ENCODE data around the gene KRT10. TPM values are rescaled to one million over a fixed set of nuclear protein-coding genes. Genes with fewer than 3 reads are reported as not detected.

The KRT10 gene
- total RNA-seq, 1 donor from 2014 or later = 40.7 TPM

DNA sequence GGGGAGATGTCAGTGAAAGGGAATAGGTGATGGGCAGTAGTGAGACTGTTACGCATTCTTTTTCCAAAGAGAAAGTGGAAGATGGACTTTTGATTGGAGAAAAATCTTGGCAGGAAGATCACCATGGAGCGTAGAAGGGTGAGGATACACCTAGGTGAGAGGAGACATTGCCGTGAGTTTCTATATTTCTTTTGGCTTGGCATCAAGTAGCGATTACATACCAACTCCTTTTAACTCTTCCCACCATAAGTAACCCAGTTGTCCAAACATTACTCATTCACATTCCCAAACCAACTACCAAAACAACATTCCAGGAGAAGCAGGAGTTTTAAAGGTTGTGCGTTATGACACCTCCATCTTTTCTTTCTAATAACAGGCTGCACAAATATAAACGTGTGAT, 11.9 kb downstream of the KRT10 start:
- Mint-ChIP-seq H3K36me3 (ENCODE audit: low read depth) (no peaks in the 10 kb centered on the region), H3K4me3 (no peak overlapping the region), H3K4me1 (no peaks in the 10 kb centered on the region), H3K27me3 (peaks cover 78% of the 10 kb centered on the region), H3K27ac (no peak overlapping the region), H3K9me3 (peaks cover 3% of the 10 kb centered on the region)
- POLR2A ChIA-PET = no interaction called here
- TF ChIP-seq, protein P1, sequence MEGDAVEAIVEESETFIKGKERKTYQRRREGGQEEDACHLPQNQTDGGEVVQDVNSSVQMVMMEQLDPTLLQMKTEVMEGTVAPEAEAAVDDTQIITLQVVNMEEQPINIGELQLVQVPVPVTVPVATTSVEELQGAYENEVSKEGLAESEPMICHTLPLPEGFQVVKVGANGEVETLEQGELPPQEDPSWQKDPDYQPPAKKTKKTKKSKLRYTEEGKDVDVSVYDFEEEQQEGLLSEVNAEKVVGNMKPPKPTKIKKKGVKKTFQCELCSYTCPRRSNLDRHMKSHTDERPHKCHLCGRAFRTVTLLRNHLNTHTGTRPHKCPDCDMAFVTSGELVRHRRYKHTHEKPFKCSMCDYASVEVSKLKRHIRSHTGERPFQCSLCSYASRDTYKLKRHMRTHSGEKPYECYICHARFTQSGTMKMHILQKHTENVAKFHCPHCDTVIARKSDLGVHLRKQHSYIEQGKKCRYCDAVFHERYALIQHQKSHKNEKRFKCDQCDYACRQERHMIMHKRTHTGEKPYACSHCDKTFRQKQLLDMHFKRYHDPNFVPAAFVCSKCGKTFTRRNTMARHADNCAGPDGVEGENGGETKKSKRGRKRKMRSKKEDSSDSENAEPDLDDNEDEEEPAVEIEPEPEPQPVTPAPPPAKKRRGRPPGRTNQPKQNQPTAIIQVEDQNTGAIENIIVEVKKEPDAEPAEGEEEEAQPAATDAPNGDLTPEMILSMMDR (IDR thresholded peaks at IDR 0.05) = no peak
- DNase-seq (no peak), ATAC-seq (ENCODE audit: low read depth) (no peak)
- CTCF ChIA-PET = no interaction called here
- intact Hi-C loops (cut with micrococcal nuclease) = loop anchor here (10.0 kb wide), 1 partner anchor 396 kb away; the partner anchor contains the start of gene TOP2A

DNA sequence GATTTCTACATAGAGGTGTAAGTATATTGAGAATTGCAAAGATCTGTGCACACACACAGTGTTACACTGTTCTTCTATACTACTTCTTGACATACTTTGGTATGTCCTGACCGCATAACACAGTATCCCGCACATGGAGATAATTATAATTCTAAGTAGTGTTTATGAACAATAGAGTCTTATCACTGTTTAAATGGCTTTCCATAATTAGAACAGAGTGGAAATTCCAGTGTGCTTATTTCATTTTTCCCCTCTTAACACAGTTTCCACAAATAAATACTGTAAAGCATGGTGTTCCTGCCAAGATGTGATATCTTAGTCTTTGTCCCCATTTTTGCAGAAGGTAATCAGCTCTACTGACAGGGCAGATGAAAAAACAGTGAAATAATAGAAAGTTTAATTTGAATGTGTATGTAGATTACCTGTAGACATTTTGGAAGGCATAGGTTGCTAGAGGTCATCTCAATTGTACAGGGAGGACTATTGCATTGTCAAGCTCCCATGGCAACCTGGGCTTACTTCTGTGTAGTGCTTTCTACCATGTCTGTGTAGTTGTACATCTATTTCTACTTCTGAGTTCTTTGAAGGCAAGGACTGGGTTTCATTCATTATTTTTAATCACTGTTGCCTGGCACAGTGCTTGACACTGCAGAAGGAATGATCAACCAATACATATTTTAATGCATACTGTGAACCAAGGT, 12.5 kb downstream of the KRT10 start:
- H3K27ac Mint-ChIP-seq = no peak overlapping the region
- TF ChIP-seq, protein P1 (IDR thresholded peaks at IDR 0.05) = no peak
- peaks cover 3% of the 10 kb centered on the region for H3K9me3 Mint-ChIP-seq
- ChIA-PET POLR2A (no interaction called here), CTCF (interaction anchor here (1.2 to 1.4 kb wide), 2 partner anchors 194 to 853 kb away, joined by 3 read pairs; no protein-coding TSS in a partner anchor)
- no peaks in the 10 kb centered on the region for H3K36me3 Mint-ChIP-seq (ENCODE audit: low read depth)
- no peaks in the 10 kb centered on the region for H3K4me1 Mint-ChIP-seq
- no peak overlapping the region for H3K4me3 Mint-ChIP-seq
- peaks cover 82% of the 10 kb centered on the region for H3K27me3 Mint-ChIP-seq
- no peak for ATAC-seq (ENCODE audit: low read depth)
- intact Hi-C loops (cut with micrococcal nuclease) = loop anchor here (10.0 kb wide), 1 partner anchor 395 kb away; the partner anchor contains the start of gene TOP2A
- no peak for DNase-seq

DNA sequence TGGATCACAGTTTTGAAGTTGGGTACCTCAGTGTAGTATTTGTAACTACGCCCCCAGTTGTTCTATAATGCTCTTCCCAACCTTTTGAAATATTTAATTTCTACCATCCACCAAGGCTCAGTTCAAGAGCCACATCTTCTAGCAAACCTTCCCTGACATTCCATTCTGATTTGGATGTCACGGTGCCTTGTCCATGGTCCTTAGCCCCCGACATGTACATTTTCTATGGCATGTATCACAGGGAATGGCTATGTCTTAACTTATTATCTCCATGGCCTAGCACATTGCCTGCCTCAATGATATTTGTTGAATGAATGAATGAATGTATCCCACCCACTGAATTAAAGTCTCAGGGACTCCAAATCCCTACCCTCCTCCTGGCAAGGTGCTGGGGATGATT, 16.3 kb downstream of the KRT10 start:
- no peaks in the 10 kb centered on the region for H3K36me3 Mint-ChIP-seq (ENCODE audit: low read depth)
- ATAC-seq (ENCODE audit: low read depth) = no peak
- H3K9me3 Mint-ChIP-seq = no peaks in the 10 kb centered on the region
- no peak overlapping the region for H3K27ac Mint-ChIP-seq
- intact Hi-C loops (cut with micrococcal nuclease) = no loop called here
- DNase-seq = no peak
- TF ChIP-seq, protein P1 (IDR thresholded peaks at IDR 0.05) = no peak
- no peak overlapping the region for H3K4me3 Mint-ChIP-seq
- ChIA-PET CTCF (interaction anchor here (0.6 kb wide), 1 partner anchor 84 kb away, joined by 3 read pairs; no protein-coding TSS in a partner anchor), POLR2A (interaction anchor here (1.4 kb wide), 1 partner anchor 13 kb away, joined by 3 read pairs; no protein-coding TSS in a partner anchor)
- peaks cover 3% of the 10 kb centered on the region for H3K4me1 Mint-ChIP-seq
- H3K27me3 Mint-ChIP-seq = peaks cover 62% of the 10 kb centered on the region

DNA sequence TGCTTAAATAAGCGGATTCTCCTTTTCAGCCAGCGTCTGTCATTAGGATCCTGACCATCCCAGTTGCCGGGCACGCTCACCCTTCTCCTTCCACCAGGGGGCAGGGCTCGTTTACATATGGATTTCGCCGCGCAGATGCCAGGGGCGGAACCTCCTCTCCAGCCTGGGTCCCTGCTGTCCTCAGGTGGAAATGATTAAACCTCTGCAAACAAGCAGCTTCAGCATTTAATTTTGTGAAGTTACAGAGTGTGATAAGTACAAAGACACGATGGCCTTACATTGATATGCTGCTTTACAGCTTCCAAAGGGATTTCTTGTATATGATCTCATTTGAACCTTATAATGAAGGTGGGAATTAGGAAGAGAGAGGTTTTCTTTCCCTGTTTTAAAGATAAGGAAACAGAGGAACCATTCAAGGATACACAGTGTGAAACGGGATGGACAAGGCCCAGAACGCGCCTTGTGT, 18.8 kb downstream of the KRT10 start:
- ATAC-seq (ENCODE audit: low read depth) (peak; percentile 94), DNase-seq (peak; percentile 54)
- Mint-ChIP-seq H3K27me3 (peaks cover 51% of the 10 kb centered on the region), H3K4me3 (no peak overlapping the region), H3K9me3 (no peaks in the 10 kb centered on the region), H3K4me1 (peaks cover 3% of the 10 kb centered on the region), H3K36me3 (ENCODE audit: low read depth) (no peaks in the 10 kb centered on the region), H3K27ac (no peak overlapping the region)
- TF ChIP-seq, protein P1 (IDR thresholded peaks at IDR 0.05) = peak; percentile 44
- ChIA-PET CTCF (interaction anchor here (0.6 to 1.7 kb wide), 8 partner anchors 9 to 863 kb away, joined by 3 to 10 read pairs (median 4); no protein-coding TSS in a partner anchor), POLR2A (interaction anchor here (0.5 to 1.2 kb wide), 2 partner anchors 240 to 862 kb away, joined by 3 to 6 read pairs; no protein-coding TSS in a partner anchor)
- intact Hi-C loops (cut with micrococcal nuclease) = loop anchor here (1.0 to 5.0 kb wide), 7 partner anchors 104 to 863 kb away; partner anchors contain the start of gene SMARCE1

DNA sequence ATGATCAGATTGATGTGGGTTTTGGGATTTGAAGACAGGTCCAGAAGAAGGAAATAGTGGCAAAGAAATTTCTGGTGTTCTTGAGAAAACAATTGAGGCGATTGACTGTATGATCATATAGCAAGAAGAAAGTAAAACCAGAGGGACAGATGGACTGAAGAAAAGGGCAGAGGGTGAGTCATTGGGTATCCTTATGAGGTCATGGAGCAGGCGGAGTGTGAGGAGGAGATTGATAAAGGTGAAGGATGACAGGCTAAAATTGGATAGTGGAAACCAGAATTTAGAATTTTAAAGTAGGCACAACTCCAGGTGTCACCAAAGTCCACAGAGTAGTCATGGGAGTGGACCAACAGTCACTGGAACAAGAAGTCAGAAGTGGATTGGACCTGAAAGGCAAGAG, 21.3 kb downstream of the KRT10 start:
- Mint-ChIP-seq H3K4me3 (no peak overlapping the region), H3K27me3 (peaks cover 42% of the 10 kb centered on the region), H3K27ac (no peak overlapping the region), H3K36me3 (ENCODE audit: low read depth) (no peaks in the 10 kb centered on the region), H3K9me3 (no peaks in the 10 kb centered on the region), H3K4me1 (peaks cover 3% of the 10 kb centered on the region)
- CTCF ChIA-PET = interaction anchor here (0.7 to 1.0 kb wide), 2 partner anchors 74 to 862 kb away, joined by 3 to 4 read pairs; no protein-coding TSS in a partner anchor
- POLR2A ChIA-PET = no interaction called here
- intact Hi-C loops (cut with micrococcal nuclease) = loop anchor here (5.0 kb wide), 3 partner anchors 106 to 444 kb away; partner anchors contain the start of gene SMARCE1
- ATAC-seq (ENCODE audit: low read depth) (no peak), DNase-seq (no peak)
- TF ChIP-seq, protein P1 (IDR thresholded peaks at IDR 0.05) = no peak
